Fibroblast of upper back skin (primary cell): ENCODE data around the gene TIMM23.
"Not testable (repeated sequence)": the region's sequence is repeated elsewhere in the genome, so short reads cannot be mapped to it uniquely, and the experiment has no call there.

Source experiments
- DNase-seq: peaks from one replicate; pipeline ENCODE4 v3.0.0-alpha.2; 2013

TIMM23 gene

DNA sequence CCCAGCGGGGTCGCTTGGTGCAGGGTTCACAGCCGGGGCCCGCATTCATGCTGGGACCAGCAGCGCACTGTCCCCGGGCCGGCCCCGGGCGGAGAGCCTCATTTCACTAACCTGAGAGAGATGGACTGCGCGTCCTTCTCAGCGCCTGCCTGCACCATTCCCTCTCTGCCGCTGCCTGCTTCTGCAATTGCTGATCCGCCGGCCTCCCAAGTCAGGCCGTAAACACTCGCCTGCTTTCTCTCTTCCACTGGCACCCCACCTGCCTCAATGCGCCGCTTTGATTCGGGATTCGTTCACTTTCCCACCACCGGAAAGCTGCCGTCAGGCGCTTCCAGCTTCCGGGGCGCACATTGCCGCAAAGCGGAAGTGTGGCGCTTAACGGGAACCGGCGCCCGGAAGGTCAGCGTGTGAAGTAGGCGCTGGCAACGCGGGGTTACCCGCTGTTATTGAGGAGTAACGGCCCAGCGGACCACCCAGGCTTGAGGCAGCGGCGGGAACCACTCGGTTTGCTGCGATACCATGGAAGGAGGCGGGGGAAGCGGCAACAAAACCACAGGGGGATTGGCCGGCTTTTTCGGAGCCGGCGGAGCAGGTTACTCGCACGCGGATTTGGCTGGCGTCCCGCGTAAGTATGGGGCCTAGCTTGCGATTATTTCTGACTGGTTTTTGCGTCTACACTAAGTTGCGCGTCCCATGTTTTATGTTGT lies at the start of gene TIMM23:
TSS of gene TIMM23 (plus strand) at position 384 of the 707 bp plus-strand sequence. CDS start at position 520, 136 bp downstream.
- peak; percentile 81 for DNase-seq

DNA sequence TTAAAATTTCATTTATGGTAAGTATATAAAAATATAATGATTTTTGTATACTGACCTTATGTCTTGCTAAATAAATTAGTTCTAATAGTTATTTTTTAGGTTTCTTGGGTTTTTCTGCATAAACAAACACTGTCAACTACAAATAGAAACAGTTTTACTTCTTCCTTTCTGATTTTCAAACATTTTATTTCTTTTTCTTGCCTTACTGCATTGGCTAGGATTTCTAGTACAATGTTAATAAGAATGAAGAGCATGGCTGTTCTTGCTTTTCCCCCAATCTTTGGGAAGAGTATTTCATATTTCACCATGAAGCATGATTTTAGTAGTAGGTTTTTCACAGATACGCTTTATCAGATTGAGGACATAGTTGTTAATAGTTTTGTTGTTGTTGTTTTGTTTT lies 45.5 kb upstream of the TIMM23 start:
- not testable (repeated sequence) for DNase-seq

GRCh38 chr10:45931305-45931704 lies 41.0 kb upstream of the TIMM23 start:
- not testable (repeated sequence) for DNase-seq

DNA sequence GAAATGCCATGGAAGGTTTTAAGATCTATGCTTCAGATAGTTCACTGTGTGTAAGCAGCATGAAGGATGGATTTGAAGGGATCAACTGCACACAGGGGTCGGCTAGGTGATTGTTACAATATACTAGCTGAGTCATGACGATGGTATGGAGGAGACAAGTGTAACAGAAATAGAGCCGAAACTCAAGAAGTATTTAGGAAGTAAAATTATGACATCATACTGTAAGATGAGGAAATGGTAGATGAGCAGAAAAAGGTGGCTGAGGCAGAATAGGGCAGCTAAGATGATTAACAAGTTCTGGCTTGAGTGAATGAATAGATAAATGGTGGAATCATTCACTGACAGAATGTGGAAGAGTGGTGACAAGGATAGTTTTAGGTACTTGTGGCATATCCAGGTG lies 37.5 kb upstream of the TIMM23 start:
- not testable (repeated sequence) for DNase-seq

GRCh38 chr10:45939176-45939697 lies 33.1 kb upstream of the TIMM23 start:
- DNase-seq, result not testable (repeated sequence)

DNA sequence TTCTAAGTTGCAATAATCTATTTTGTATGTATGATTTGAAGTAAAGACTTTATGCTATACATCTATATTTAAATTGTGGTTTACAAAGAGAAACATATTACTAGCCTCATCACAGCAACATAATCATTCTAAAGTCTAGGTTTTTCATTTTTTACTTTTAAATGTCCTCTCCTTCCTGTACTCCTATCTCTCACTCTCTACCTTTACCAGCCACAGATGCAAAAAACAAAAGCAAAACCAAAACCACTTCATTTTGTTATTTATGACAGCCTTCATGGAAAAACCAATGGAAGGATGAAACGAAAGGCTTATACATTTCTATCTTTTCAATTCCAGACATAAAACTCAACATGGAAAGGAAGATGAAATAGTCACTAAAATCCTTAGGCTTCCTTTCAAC lies 31.1 kb upstream of the TIMM23 start:
- not testable (repeated sequence) for DNase-seq

DNA sequence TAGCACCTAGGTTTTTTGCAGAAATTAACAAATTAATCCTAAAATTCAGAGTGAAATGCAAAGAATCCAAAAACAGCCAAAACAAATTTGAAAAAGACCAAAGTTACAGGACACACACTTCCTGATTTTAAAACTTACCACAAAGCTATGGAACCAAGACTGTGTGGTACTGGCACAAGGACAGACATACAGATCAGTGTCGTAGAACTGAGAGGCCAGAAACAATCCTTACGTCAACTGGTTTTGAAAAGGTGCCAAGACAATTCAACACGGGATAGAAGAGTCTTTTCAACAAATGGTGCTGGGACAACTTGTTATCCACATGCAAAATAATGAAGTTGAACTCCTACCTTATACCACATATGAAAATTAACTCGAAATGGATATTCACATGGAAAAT lies 26.8 kb upstream of the TIMM23 start:
- DNase-seq, result not testable (repeated sequence)

DNA sequence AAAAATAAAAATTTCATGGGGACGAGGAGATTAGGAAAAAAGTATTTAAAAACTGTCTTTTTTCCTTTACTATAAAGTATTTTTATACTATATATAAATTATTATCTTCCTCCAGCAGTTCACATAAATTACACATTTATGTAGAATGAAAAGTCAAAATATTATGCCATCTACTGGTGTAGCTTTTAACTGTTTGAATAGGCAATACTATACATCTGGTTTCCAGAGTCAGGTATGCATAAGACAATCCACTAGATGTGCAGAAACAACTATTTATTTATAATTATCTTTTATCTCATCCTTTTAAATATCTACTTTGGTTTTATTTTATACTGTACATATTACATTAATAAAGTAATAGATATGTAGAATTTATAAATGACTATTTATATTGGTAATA lies 24.9 kb upstream of the TIMM23 start:
- not testable (repeated sequence) for DNase-seq

- not testable (repeated sequence) for DNase-seq
Measured at GRCh38 chr10:45948801-45949200, 23.5 kb upstream of the TIMM23 start.

GRCh38 chr10:45954367-45954766 lies 17.9 kb upstream of the TIMM23 start:
- not testable (repeated sequence) for DNase-seq

DNA sequence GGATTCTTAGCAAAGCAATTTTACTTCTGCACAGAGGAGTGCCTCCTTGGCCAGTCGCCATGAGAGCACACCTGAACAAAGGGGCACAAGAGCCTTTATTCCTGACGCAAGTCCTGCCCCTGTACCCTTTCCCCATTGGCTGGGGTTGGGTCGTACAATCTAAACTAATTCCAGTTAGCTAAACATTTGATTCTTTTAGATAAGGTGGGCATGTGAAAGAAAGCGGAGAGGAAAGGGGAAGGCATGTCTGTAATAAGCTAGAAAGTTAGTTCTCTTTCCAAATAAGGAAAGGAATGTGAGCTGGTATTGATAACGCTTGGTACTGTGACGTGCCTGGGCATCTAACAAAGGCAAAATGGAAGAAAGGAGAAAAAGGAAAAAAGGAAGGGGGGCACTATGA lies 15.7 kb upstream of the TIMM23 start:
- not testable (repeated sequence) for DNase-seq

DNA sequence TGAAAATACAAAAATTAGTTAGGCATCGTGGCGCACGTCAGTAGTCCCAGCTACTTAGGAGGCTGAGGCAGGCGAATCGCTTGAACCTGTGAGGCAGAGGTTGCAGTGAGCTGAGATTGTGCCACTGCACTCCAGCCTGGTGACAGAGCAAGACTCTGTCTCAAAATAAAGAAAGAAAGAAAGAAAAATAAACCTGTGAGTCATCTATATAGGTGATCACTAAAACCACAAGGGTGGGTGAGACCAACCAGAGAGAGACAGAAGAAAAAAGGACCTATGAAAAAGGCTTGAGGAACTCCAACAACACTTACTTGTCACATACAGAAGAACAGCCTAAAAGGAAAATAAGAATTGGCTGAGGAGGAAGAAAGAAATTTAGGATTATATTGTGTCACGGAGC lies 14.4 kb upstream of the TIMM23 start:
- not testable (repeated sequence) for DNase-seq

DNA sequence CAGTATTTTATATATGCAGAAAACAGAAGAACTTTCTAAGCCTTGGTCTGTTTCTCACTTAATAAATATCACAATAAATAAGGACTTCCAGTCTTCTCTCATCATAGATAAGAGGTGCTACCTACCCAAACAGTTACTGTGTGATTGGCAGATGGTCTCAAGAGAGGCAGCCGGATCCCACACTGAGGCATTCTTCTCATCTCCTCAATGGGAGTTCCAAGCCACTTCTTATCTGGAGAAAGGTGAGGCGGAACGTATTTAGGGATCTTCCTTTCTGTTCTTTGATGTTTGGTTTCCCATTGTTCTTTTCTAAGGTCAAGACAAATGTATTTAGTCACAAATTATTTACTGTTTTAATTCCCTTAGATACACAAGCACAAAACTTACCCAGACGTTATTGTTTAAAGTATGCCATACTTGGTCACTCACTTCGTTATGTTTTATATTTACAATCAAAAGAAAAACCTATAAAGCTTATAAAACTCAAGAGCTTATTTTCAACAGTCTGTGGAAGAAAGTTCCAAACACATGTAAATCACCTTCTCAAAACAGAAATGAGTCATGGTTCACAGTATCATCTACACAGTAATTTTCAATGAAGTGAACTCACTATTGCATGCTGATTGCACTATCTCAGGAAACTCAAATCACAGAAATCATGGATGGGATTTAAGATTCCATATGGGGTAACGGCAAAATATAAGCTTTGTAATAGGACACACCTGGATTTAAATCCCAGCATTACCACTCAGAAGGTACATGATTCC lies 9.4 kb upstream of the TIMM23 start:
- DNase-seq, result not testable (repeated sequence)

GRCh38 chr10:45971019-45971418 lies 1.3 kb upstream of the TIMM23 start:
- DNase-seq, result not testable (repeated sequence)

GRCh38 chr10:45971742-45972105 lies 565 bp upstream of the TIMM23 start:
- not testable (repeated sequence) for DNase-seq

DNA sequence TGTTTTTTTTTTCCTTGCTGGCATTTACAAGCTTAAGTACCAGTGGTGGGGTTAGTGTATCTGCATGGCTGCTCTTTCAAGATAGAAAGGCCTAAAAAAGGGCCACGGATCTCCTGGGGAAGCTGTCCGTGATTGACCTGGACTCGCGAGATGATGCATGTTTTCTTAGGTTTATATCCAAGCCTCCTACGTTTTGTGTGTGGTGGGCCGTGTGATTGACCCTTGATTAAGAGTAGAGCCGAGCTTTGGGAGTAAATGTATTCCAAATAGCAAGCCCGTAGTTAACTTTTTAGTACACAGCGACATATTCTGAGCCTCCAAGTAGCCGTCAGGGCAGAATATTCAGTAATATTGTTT lies 502 bp downstream of the TIMM23 start:
- DNase-seq, result not testable (repeated sequence)

DNA sequence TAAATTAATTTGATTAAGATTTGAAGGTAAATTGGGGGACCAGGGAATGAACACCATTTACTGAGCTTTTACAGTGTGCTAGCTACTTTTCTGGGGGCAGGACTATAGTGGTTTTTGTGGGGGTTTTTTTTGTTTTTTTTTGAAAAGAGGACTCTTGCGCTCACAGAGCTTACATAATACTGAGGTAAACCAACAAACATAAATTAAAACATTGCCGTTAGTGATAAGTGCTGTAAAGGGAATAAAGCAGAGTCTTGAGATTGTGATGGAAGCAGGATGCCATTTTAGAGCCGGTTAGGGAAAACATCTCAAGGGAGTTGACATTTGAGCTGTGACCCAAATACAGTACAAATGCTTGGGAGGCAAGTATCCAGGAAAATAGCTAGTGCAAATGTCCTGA lies 1.8 kb downstream of the TIMM23 start:
- DNase-seq, result not testable (repeated sequence)

DNA sequence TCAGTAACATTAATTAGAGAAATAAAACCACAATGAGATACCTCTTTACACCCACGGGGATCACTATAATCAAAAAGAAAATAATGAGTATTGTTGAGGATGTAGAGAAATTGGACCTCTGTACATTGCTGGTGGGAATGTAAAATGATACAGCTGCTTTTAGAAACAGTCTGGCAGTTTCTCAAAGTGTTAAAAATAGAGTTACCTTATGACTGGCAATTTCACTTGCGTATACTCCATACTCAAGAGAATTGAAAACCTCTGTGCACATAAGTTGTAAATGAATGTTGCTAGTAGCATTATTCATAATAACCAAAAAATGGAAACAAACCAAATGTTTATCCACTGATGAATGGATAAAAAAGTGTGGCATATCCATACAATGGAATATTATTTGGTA lies 6.3 kb downstream of the TIMM23 start:
- DNase-seq, result not testable (repeated sequence)

GRCh38 chr10:45981367-45981766 lies 9.1 kb downstream of the TIMM23 start:
- not testable (repeated sequence) for DNase-seq

- DNase-seq, result peak; percentile 49
Measured at GRCh38 chr10:45983538-45984186, 11.4 kb downstream of the TIMM23 start.

DNA sequence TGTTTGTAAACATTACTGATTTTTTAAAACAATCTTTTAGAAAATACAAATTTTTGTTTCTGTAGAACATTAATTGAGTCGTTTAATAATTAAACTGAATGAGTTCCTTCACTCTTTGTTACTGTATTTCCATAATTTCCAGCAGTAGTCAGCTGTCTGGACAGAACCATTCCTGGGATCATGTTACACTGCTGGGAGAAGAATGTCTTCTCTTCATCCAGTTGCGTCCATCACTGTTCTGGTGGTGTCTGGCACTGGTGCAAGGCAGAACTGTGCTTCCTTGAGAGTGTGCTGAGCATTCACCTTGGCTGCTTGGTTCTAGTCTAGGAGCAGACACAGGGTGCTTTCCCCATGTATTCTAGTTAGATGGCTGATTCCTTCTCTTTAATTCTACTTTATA lies 12.2 kb downstream of the TIMM23 start:
- not testable (repeated sequence) for DNase-seq

DNA sequence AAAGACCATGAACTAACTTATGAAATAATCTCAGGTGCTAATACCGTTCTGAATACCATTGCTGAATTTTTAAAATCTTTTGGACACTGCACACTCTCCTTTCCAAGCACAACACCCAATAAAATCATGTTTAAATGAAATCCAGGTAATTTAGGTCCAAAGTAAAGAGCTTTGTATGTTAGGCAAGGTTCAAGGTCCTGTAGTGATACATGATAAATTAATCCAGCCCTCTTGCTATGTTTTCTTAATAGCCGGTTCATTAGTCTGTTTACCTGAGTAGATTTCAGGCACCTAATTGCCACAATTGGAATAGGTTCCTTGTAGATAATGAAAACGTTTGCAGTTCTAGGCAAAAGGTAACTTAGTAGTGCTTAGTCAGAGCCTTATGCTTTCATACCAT lies 13.3 kb downstream of the TIMM23 start:
- DNase-seq, result not testable (repeated sequence)

- DNase-seq, result no peak
Measured at GRCh38 chr10:45997557-45997956, 25.3 kb downstream of the TIMM23 start.
